Measurements from ENCODE around the gene CLEC1A.

Gene CLEC1A

GRCh38 chr12:10025236-10025635 lies 73.5 kb downstream of the CLEC1A start:
- DNase-seq: no peak
- Histone ChIP-seq H3K4me2 (ENCODE audit: low read length, poor library complexity, severe bottlenecking) (no peak overlapping the region), H3K9me3 (ENCODE audit: control insufficient read depth, low read length) (no peaks in the 10 kb centered on the region), H2AFZ (ENCODE audit: low read depth, low read length) (no peak overlapping the region), H2AK5ac (ENCODE audit: low read length, severe bottlenecking) (no peak overlapping the region), H2BK5ac (ENCODE audit: low read depth, low read length, poor library complexity, severe bottlenecking) (no peak overlapping the region), H3K27me3 (ENCODE audit: control insufficient read depth in 1 of 2, insufficient read depth in 1 of 2, low read length in 2 of 2) (no peaks in the 10 kb centered on the region), H4K8ac (ENCODE audit: low read length) (no peak overlapping the region), H4K91ac (ENCODE audit: low read length) (no peak overlapping the region), H3K4ac (ENCODE audit: low read depth in 1 of 2, low read length in 2 of 2) (no peak overlapping the region), H2BK120ac (ENCODE audit: low read depth, low read length) (no peak overlapping the region), H3K36me3 (ENCODE audit: control insufficient read depth in 1 of 2, insufficient read depth in 2 of 2, low read depth in 1 of 2, low read length in 2 of 2) (no peaks in the 10 kb centered on the region), H3K14ac (ENCODE audit: low read length in 2 of 2) (no peak overlapping the region), H3K9ac (ENCODE audit: low read length) (no peak overlapping the region), H3K23ac (ENCODE audit: low read length in 2 of 2) (no peak overlapping the region), H3K4me3 (ENCODE audit: insufficient read depth in 1 of 2, low read depth in 1 of 2, low read length in 2 of 2) (no peak overlapping the region), H3K27ac (ENCODE audit: low read length, poor library complexity, severe bottlenecking) (no peak overlapping the region), H2BK15ac (ENCODE audit: low read depth, poor library complexity, severe bottlenecking) (no peak overlapping the region), H3K4me1 (ENCODE audit: control insufficient read depth, insufficient read depth, low read depth, low read length) (no peaks in the 10 kb centered on the region), H3K18ac (ENCODE audit: low read depth in 1 of 2, low read length in 2 of 2) (no peak overlapping the region), H3K79me1 (replicated peaks; ENCODE audit: low read length, poor library complexity, severe bottlenecking) (no peaks in the 10 kb centered on the region), H2BK12ac (ENCODE audit: low read length in 2 of 2) (no peak overlapping the region)
- WGBS: no CpG with 5 or more reads among the region's 3 CpGs

- Histone ChIP-seq H3K14ac (ENCODE audit: low read length in 2 of 2) (no peak overlapping the region), H3K4me2 (ENCODE audit: low read length, poor library complexity, severe bottlenecking) (no peak overlapping the region), H3K23ac (ENCODE audit: low read length in 2 of 2) (no peak overlapping the region), H3K9me3 (ENCODE audit: control insufficient read depth, low read length) (no peaks in the 10 kb centered on the region), H2BK5ac (ENCODE audit: low read depth, low read length, poor library complexity, severe bottlenecking) (no peak overlapping the region), H3K4ac (ENCODE audit: low read depth in 1 of 2, low read length in 2 of 2) (no peak overlapping the region), H3K27me3 (ENCODE audit: control insufficient read depth in 1 of 2, insufficient read depth in 1 of 2, low read length in 2 of 2) (no peaks in the 10 kb centered on the region), H2BK15ac (ENCODE audit: low read depth, poor library complexity, severe bottlenecking) (no peak overlapping the region), H4K91ac (ENCODE audit: low read length) (no peak overlapping the region), H3K4me3 (ENCODE audit: insufficient read depth in 1 of 2, low read depth in 1 of 2, low read length in 2 of 2) (no peak overlapping the region), H2BK120ac (ENCODE audit: low read depth, low read length) (no peak overlapping the region), H3K18ac (ENCODE audit: low read depth in 1 of 2, low read length in 2 of 2) (no peak overlapping the region), H2AK5ac (ENCODE audit: low read length, severe bottlenecking) (no peak overlapping the region), H2AFZ (ENCODE audit: low read depth, low read length) (no peak overlapping the region), H3K36me3 (ENCODE audit: control insufficient read depth in 1 of 2, insufficient read depth in 2 of 2, low read depth in 1 of 2, low read length in 2 of 2) (no peaks in the 10 kb centered on the region), H3K9ac (ENCODE audit: low read length) (no peak overlapping the region), H4K8ac (ENCODE audit: low read length) (no peak overlapping the region), H3K4me1 (ENCODE audit: control insufficient read depth, insufficient read depth, low read depth, low read length) (no peaks in the 10 kb centered on the region), H2BK12ac (ENCODE audit: low read length in 2 of 2) (no peak overlapping the region), H3K79me1 (replicated peaks; ENCODE audit: low read length, poor library complexity, severe bottlenecking) (no peaks in the 10 kb centered on the region), H3K27ac (ENCODE audit: low read length, poor library complexity, severe bottlenecking) (no peak overlapping the region)
- no peak for DNase-seq
- 72% methylated on average over 3 of the region's 3 CpGs for WGBS
Measured at GRCh38 chr12:10021342-10021741, 77.4 kb downstream of the CLEC1A start.

Measured in mesenchymal stem cell (in vitro differentiated cells and primary cell).